Endothelial cell of hepatic sinusoid (primary cell): ENCODE data around the gene COMT.
"Not testable (repeated sequence)": the region's sequence is repeated elsewhere in the genome, so short reads cannot be mapped to it uniquely, and the experiment has no call there.

ENCODE experiments used
- in situ Hi-C: cut with HindIII; loops from 2 replicates; pipeline ENCODE4 v1.10.0; 2017; ENCODE audit warnings: low sequenced_read_pairs

COMT gene

DNA sequence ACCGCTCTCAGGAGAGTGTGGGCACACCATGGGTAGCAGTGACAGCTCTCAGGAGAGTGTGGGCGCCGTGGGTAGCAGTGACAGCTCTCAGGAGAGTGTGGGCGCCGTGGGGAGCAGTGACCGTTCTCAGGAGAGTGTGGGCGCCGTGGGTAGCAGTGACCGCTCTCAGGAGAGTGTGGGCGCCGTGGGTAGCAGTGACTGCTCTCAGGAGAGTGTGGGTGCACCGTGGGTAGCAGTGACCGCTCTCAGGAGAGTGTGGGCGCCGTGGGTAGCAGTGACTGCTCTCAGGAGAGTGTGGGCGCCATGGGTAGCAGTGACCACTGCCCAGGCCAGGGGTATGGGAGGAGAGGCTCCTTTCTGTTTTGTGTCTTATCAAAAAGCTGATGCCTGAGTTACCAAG is 33.7 kb upstream of the COMT start:
- in situ Hi-C loops = not testable (repeated sequence)

DNA sequence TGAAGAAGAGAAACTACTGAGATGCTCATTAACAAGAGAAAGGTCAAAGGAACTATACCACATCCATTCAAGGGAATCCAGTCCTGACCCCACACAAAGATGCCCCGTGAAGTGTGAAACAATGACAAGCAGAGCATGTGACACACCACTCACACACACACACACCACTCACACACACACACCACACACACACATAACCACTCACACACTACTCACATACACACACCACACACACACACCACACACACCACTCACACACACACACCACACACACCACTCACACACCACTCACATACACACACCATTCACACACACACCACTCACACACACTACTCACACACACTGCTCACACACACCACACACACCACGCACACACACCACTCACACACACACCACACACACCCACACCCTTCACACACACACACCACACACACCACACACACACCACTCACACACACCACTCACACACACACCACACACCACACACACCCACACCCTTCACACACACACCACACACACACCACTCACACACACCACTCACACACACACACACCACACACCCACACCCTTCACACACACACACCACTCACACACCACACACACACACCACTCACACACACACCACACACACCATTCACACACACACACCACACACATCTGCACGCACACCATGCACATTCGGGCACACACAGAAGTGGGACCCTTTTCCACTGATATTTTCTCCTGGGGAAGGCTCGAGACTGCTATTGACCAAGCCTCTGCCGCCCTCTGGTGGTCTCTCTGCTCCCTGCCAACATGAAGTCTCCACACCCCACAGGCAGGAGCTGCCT is 32.0 kb upstream of the COMT start:
- in situ Hi-C loops = no loop called here

DNA sequence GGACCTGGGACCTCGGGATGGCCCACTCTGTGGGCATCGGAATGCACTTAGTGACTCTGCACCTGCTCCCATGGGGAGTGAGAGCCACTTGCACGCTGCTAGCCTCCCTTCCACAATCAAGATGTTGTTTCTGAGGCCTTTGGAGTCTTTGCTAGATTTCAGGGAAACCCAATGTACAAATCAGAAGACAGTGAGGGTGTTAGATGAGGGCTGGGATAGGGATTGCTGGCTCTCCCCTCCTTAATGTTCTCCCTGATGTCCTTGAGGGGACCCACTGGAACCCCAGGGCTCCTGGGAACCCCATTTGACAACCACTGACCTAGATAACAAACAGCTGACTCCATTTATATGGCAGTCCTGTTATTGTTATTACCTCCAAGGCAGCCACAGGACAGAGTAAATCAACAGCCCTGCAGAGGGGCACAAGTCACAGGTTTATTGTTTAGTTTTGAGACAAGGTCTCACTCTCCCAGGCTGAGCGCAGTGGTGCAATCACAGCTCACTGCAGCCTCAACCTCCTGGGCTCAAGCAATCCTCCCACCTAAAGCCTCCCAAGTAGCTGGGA is 31.3 kb upstream of the COMT start:
- in situ Hi-C loops = no loop called here

DNA sequence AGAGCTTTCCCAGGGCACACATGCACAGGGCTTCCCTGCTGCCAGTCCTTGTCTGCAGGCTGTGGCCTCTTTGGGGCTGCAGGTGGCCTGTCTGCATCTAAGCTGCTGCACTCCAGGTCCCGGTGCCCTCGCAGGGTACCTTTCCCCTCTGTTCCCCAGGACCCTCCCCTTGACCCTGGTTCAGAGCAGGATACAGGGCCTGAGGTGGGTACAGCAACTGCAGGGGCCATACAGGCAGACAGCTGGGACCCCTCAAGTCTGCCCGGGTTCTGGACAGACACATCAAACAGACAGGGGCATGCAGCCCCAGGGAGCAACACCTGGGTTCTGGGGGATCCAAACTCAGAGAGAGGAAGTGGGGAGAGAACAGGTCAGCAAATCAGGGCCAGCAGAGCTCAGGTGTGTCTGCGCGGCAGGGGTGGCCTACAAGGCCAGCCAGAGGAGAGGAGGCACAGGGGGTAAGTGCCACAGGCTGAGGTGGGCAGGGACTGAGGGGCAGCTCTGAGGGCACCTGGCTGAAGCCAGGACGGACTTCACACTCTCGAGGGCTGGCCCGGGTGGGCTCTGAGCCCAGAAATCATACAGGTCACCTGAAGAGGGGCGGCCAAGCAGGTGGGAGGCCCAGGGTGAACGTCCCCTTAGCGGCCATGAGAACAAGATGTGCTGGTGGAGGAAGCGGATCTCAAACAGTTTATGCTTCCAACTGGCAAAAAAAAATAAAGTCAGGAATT is 29.9 kb upstream of the COMT start:
- in situ Hi-C loops = no loop called here

DNA sequence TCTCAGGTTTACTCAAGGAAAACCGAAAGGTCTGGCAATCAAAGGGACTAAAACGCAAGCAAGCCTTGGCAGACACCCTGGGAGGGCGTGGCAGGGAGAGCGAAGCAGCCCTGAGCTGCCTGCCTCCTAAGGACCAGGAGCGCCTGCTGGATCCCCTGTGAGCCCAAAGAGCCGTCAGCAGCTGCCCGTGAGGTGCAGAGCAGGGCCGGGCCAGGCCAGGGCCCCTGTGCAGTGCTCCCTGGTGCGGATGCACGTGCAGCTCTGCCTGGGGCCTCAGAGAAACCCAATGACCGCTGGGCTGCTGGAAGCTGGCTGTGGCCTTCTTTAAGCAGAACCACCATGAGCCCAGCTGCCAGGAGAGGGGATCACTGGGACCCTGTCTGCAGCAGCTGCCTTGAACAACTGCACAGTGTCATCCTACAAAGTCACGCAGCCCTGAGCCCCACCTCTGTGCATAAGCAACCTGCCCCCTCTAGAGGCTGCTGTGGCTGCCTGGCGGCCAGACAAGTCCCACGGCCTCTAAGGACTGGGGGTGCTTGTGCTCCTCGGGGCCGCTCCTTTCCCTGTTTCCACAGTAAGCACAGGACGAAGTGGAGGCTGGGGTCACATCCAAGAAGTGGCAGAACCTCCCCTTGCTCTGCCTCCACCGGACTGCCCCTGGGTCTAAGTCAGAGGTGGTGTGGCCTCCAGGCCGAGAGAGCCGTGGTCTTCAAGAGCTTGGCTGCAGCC is 29.1 kb upstream of the COMT start:
- in situ Hi-C loops = no loop called here

DNA sequence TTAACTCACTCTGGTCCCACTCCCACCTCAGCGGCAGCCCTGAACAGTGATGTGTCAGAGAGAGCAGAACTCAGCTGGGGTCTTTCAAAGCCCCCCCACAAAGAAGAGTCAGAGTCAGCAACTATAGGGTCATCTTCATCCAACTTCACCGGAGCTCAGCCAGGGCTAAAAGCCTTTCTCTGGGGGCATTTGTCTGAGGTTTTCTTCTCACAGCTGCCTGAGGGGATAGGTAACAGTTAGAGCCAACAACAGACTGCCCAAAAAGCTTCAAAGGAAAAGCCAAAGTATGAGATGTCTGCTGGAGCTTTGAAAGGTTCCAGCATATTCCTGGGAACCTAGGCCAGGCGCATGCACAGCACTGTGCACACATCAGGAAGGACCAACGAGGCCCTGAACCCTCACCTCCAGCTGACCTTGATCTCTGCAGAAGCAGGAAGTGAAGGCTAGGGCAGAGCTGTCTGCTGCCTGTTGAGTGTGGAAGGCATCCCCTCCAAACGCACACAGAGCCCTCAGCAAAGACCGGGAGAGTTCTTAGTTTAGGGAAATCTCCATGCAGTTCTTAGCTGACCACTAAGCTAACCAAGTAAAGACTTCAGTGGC is 28.1 kb upstream of the COMT start:
- in situ Hi-C loops = no loop called here

DNA sequence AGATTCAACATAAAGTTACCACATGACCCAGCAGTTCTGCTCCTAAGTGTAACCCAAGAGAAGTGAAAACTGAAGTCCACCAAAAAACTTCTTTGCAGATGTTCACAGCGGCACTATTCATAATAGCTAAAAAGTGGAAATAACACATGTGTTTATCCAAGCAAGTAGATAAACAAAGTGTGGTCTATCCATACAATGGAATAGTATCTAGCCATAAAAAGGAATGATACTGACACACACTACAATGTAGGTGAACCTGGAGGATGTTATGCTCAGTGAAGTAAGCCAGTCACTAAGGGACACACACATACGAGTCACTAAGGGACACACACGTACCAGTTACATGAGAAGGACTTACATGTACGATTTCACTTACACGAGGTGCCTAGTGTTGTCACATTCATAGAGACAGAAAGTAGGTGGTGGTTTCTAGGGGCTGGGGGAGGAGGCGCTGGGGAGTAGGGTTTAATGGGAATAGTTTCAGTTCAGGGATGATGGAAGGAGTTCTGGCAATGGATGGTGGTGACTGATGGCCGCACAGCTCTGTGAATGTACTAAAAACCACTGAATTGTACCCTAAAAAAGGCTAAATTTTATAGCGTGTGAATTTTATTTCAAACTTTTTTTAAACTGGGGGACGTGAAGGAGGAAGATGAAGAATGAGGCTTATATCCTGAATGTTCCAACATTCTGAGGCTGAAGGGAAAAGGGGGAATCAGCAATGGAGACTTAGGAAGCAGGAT is 27.2 kb upstream of the COMT start:
- in situ Hi-C loops = no loop called here

DNA sequence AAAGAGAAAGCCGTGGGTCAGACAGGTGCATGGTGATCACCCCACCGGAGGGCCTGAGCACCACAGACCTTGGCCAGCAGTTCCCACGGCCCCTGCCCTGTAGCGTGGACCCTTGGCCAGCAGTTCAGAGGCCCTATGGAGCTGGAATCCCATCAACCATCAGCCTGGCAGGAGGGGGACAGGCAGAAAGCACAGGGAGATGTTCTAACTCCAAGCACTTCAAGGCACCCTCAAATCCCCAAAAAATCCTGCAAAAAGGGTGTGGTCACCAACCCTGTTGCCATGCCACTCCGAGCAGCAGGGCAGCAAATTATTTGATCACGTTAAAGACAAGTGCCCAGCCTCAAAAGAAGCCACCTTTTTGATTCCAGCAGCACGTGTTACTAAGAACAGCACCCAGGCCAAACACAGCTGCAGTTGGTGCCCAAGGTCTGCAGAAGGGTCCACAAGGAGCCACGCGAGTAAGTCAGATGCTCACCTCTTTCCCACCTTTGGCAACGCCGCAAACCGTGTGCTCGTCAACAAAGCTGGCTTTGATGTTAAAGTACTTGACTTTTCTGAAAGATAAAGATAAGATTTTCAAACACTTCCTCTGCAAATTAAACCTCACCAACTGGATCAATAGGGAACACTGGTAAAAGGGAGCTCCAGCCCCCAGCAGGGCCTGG is 26.2 kb upstream of the COMT start:
- in situ Hi-C loops = no loop called here

DNA sequence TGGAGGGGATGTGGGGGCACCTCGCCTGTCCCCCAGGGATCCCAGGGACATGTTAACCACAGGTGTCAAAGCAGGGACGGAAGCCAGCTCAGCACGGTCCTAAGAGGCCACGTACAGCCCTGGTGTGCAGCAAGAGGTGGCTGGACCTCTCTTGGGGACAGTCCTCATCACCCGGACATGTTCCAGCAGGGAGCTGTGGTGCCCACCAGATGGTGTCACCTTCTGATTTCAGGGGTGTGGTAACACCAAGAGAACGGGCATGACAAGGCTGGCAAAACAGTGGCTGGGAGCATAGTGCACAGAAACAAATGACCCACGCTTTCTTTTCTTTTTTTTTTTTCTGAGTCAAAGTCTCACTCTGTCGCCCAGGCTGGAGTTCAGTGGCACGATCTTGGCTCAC is 25.6 kb upstream of the COMT start:
- in situ Hi-C loops = no loop called here

DNA sequence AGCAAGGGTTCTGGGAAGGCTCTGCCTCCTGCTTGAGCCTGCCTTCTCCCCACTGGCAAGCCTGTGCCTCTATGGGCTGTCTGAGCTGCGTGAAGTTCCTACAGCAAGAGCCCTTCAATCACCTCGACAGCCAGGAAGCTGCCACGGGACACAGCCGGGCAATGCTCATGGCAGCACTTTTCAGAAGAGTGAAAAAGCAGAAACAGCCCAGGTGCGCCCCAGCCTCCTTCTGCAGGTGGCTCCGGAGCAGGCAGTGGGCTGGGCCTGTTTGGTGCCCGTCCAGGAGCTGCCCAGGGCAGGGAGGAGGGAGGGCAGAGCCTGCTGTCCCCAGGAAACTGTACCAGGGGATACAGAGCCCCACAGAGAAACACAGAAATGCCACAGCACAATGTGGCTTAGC is 24.6 kb upstream of the COMT start:
- in situ Hi-C loops = no loop called here

DNA sequence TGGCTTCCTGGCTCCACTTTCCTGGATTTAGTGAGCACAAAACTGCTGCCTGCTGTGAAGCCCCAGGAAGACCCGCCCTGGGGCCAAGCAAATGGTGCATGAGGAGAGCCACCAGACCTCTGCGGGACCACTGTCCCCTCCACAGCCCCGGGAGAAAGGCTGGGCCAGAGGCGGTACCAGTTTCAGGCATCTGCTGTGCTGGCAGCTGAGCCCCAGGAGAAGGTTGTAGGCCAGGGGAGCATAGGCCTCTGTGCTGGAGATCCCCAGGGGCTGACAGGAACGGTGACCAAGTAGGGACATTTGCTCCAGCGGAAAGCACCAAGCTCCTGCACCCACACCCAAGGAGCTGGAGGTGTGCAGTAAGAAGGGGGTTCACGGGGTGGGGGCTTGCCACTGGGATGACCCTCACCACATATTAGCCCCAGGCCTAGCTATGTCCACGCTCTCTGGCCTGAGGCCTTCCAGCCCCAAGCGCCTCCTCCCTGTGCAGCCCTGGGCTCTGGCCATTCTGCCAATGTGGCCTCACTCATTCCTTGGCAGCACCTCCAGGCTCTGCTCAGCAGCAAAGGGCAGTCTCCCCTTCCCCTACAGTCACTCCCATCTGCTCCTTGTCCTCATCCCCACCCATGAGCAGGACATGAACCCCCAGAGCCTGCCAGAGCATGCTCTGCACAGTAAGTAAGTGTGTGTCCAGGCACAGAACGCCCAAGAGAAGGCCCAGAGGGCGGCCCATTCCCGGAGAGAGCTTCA is 24.0 kb upstream of the COMT start:
- in situ Hi-C loops = no loop called here

DNA sequence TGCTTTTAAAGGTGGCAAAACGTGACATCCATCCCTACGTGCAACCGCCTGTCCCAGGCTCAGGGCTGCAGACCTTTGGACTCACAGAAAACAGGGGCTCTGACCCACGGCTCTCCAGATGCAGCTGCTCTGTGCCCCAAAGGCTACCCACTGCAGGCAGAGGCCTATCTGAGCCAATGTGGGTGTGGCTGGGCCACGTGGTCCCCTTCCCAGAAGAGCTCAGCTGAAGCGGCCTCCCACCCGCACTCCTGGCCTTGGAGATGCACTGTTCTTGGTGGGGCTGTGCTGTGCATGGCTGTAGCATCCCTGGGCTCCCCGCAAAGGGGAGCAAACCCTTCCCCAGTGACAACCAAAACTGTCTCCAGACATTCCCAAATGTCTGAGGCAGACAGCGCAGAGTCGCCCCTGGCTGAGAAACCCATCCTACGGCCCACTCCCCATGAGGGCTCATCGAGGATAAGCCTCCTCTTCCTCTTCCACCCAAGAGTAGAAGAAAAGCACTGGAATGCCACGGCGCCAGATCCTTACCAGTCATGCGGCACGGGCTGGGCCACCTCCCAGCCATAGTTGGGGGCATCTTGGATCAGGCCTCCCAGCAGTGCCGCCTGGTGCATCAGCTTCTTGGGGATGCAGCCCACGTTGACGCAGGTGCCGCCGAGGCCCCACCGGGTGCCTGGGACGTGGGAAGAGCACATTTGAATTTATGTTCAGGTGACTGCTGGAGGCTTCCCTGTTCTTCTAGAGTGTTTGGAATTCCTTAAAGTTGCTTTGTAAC is 23.1 kb upstream of the COMT start:
- in situ Hi-C loops = no loop called here

DNA sequence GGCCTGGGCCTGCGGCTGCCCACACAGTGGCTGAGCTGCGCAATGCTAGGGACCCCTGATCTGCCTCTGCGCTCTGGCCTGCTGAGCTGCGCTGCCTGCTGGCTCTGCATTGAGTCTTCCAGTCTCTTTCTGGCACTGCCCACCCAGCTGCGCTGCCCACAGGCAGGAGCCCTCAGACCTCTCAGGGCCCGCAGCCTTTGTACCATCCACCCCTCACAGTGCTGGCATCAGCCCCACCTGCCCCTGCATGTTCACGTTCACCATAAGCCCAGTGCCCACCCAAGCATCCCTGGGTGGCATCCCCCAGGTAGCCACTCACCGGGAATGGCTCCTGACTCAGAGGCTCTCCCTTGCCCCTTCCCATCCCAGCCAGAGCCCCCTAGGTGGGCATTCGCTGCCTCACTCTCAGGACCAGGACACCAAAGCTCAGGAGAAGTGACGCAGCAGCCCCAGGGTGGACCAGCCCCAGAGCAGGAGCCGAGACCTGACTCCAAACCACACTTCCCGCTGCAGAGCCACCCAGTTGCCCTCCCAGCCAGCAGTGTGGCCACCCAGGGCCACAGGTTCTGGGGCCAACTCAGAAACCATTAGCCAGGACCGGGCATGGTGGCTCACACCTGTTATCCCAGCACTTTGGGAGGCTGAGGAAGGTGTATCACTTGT is 21.7 kb upstream of the COMT start:
- in situ Hi-C loops = loop anchor here (5.0 kb wide), 2 partner anchors 52 to 163 kb away; no protein-coding TSS in a partner anchor

DNA sequence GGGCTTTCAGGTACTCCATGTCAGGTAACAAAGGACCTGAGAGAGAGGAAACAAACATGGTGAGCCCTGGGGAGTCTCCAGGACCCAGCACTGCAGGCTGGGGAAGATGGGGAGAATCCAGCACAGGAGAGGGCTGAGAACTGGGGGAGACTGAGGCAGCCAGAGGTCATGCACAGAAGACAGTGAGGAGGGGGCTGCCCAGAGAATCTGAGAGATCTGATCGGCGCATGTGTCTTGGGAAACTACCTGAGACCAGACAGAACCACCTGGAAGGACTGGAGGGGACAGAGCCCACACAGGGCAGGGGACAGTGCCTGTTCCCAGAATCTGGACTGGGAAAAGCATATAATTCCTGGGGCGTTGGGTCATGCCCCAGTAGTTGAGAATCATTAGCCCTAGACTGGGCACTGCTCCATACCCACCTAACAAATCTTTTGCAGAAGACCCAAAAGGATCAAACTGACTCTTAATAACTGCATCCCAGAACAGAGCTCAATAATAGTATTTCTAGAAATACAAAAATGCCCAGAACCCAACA is 20.0 kb upstream of the COMT start:
- in situ Hi-C loops = loop anchor here (5.0 kb wide), 2 partner anchors 51 to 164 kb away; no protein-coding TSS in a partner anchor

DNA sequence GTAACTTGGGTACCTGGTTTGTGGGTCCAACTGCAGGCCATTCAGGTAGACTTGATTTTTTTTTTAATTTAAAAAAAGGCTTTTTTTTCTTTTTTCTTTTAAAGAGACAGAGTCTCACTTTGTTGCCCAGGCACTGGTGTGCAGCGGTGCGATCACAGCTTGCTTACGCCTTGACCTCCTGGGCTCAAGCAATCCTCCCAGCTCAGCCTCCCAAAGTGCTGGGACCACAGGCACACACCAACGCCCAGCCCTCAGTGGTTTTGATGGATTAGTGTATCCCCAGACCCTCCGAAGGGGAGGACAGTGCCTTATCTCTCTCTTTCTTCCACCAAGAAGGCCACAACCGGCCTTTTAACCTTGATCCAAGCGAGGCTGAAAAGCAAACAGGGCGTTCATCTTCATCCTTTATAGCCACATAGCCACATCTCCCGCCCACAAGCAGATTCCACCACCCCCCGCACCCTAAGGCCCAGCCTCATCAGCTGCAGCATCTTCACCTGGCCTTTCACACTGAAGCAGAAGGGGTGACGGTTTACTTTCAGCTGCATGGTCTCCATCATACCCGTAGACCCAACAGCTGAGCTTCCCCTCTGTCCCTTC is 17.6 kb upstream of the COMT start:
- in situ Hi-C loops = loop anchor here (5.0 kb wide), 2 partner anchors 48 to 167 kb away; no protein-coding TSS in a partner anchor

DNA sequence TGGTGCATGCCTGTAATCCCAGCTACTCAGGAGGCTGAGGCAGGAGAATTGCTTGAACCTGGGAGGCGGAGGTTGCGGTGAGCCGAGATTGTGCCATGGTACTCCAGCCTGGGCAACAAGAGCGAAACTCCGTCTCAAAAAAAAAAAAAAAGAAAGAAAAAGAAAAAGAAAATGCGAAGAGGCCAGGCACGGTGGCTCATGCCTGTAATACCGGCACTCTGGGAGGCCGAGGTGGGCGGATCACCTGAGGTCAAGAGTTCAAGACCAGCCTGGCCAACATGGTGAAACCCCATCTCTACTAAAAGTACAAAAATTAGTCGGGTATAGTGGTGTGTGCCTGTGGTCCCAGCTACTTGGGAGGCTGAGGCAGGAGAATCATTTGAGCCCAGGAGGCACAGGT is 15.5 kb upstream of the COMT start:
- in situ Hi-C loops = not testable (repeated sequence)

DNA sequence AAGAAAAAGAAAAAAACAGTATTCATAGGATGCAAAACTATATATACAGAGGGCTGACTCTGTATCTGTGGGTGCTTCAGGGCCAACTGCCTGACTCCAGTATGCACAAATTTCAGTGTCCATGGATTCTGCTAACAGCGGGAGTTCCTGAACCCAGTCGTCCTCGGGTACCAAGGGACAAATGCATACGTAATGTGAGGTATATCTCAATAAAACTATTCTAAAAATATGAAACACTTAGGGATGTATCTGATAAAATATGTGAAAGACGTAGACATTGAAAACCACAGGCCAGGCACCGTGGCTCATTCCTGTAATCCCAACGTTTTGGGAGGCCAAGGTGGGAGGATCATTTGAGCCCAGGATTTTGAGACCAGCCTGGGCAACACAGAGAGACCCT is 13.9 kb upstream of the COMT start:
- in situ Hi-C loops = no loop called here
